Ramos (cell line): ENCODE data around the gene CSNK1D.
"Not testable (repeated sequence)": the region's sequence is repeated elsewhere in the genome, so short reads cannot be mapped to it uniquely, and the experiment has no call there.

ENCODE experiments used
- in situ Hi-C: fragments of 300-500 bp; cut with MboI; formaldehyde crosslinking; loops from one replicate; pipeline ENCODE4 v1.14.3; 2022; ENCODE audit warnings: low sequenced_read_pairs; ENCODE audit not compliant: unreplicated experiment

CSNK1D gene

GRCh38 chr17:82217530-82218204 is 55.8 kb downstream of the CSNK1D start:
- in situ Hi-C loops: no loop called here

GRCh38 chr17:82217120-82217529 is 56.4 kb downstream of the CSNK1D start:
- in situ Hi-C loops: no loop called here

- in situ Hi-C loops: no loop called here
Observed at GRCh38 chr17:82216301-82217119, 57.0 kb downstream of the CSNK1D start.

GRCh38 chr17:82215972-82216300 is 57.6 kb downstream of the CSNK1D start:
- in situ Hi-C loops: no loop called here

GRCh38 chr17:82215095-82215971 is 58.2 kb downstream of the CSNK1D start:
- in situ Hi-C loops: no loop called here

- in situ Hi-C loops: no loop called here
Observed at GRCh38 chr17:82214012-82214628, 59.4 kb downstream of the CSNK1D start.

- in situ Hi-C loops: no loop called here
Observed at GRCh38 chr17:82213251-82214011, 60.1 kb downstream of the CSNK1D start.

GRCh38 chr17:82212331-82213250 is 60.9 kb downstream of the CSNK1D start, which contains the start of gene CCDC57:
TSS of gene CCDC57 (minus strand) at chr17:82212842. CDS start at chr17:82201944, 10,898 bp downstream.
- in situ Hi-C loops: no loop called here

GRCh38 chr17:82210655-82211054 is 62.8 kb downstream of the CSNK1D start:
- in situ Hi-C loops: not testable (repeated sequence)

- in situ Hi-C loops: no loop called here
Observed at GRCh38 chr17:82205720-82206508, 67.6 kb downstream of the CSNK1D start.

- in situ Hi-C loops: no loop called here
Observed at GRCh38 chr17:82204831-82205719, 68.4 kb downstream of the CSNK1D start.

GRCh38 chr17:82203920-82204319 is 69.6 kb downstream of the CSNK1D start:
- in situ Hi-C loops: no loop called here

GRCh38 chr17:82202981-82203380 is 70.5 kb downstream of the CSNK1D start:
- in situ Hi-C loops: no loop called here

- in situ Hi-C loops: no loop called here
Observed at GRCh38 chr17:82201498-82201910, 72.0 kb downstream of the CSNK1D start.

GRCh38 chr17:82200743-82201497 is 72.6 kb downstream of the CSNK1D start:
- in situ Hi-C loops: no loop called here

GRCh38 chr17:82200135-82200534 is 73.4 kb downstream of the CSNK1D start:
- in situ Hi-C loops: no loop called here
